ENCODE measurements around the gene TLCD5.

DNA sequence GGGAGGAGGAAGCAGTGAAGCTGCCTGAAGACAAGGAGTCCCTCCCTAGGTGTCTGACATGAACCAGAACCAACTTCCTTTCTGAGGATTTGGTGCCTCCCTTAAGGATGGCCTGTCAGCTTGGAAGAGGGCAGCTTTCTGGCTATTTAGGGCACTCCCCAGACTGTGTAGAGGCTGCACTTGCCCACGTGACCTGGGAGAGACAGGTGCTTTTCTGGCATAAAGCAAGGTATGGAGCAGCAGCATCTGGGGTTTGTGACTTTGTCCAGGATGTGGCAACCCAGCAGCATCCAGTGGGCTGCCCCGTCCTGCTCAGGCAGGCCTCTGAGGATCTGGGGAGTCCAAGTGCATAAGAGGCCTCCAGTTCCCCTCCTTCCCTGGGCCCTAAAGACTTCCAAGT is 42.0 kb upstream of the TLCD5 start:
- TF ChIP-seq, protein P1, sequence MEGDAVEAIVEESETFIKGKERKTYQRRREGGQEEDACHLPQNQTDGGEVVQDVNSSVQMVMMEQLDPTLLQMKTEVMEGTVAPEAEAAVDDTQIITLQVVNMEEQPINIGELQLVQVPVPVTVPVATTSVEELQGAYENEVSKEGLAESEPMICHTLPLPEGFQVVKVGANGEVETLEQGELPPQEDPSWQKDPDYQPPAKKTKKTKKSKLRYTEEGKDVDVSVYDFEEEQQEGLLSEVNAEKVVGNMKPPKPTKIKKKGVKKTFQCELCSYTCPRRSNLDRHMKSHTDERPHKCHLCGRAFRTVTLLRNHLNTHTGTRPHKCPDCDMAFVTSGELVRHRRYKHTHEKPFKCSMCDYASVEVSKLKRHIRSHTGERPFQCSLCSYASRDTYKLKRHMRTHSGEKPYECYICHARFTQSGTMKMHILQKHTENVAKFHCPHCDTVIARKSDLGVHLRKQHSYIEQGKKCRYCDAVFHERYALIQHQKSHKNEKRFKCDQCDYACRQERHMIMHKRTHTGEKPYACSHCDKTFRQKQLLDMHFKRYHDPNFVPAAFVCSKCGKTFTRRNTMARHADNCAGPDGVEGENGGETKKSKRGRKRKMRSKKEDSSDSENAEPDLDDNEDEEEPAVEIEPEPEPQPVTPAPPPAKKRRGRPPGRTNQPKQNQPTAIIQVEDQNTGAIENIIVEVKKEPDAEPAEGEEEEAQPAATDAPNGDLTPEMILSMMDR (tag by site-specific recombination; IDR thresholded peaks at IDR 0.05): no peak
- no peak for TF ChIP-seq ZNF629 (tag by site-specific recombination; IDR thresholded peaks at IDR 0.05)
- TF ChIP-seq ZNF529 (tag by site-specific recombination; IDR thresholded peaks at IDR 0.05; ENCODE audit: insufficient replicate concordance): no peak
- no peak for TF ChIP-seq MEIS1 (CRISPR knock-in tag; IDR thresholded peaks at IDR 0.05; ENCODE audit: borderline replicate concordance)
- TF ChIP-seq ZNF146 (tag by site-specific recombination; IDR thresholded peaks at IDR 0.05): no peak
- no peak for TF ChIP-seq KLF10 (tag by site-specific recombination; IDR thresholded peaks at IDR 0.05)
- no peak for TF ChIP-seq ZNF10 (tag by site-specific recombination; IDR thresholded peaks at IDR 0.05)
- TF ChIP-seq, protein P2, sequence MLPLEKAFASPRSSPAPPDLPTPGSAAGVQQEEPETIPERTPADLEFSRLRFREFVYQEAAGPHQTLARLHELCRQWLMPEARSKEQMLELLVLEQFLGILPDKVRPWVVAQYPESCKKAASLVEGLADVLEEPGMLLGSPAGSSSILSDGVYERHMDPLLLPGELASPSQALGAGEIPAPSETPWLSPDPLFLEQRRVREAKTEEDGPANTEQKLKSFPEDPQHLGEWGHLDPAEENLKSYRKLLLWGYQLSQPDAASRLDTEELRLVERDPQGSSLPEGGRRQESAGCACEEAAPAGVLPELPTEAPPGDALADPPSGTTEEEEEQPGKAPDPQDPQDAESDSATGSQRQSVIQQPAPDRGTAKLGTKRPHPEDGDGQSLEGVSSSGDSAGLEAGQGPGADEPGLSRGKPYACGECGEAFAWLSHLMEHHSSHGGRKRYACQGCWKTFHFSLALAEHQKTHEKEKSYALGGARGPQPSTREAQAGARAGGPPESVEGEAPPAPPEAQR (tag by site-specific recombination; IDR thresholded peaks at IDR 0.05): no peak
- TF ChIP-seq, protein P3, sequence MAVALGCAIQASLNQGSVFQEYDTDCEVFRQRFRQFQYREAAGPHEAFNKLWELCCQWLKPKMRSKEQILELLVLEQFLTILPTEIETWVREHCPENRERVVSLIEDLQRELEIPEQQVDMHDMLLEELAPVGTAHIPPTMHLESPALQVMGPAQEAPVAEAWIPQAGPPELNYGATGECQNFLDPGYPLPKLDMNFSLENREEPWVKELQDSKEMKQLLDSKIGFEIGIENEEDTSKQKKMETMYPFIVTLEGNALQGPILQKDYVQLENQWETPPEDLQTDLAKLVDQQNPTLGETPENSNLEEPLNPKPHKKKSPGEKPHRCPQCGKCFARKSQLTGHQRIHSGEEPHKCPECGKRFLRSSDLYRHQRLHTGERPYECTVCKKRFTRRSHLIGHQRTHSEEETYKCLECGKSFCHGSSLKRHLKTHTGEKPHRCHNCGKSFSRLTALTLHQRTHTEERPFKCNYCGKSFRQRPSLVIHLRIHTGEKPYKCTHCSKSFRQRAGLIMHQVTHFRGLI (tag by site-specific recombination; IDR thresholded peaks at IDR 0.05): no peak
- TF ChIP-seq, protein P4, sequence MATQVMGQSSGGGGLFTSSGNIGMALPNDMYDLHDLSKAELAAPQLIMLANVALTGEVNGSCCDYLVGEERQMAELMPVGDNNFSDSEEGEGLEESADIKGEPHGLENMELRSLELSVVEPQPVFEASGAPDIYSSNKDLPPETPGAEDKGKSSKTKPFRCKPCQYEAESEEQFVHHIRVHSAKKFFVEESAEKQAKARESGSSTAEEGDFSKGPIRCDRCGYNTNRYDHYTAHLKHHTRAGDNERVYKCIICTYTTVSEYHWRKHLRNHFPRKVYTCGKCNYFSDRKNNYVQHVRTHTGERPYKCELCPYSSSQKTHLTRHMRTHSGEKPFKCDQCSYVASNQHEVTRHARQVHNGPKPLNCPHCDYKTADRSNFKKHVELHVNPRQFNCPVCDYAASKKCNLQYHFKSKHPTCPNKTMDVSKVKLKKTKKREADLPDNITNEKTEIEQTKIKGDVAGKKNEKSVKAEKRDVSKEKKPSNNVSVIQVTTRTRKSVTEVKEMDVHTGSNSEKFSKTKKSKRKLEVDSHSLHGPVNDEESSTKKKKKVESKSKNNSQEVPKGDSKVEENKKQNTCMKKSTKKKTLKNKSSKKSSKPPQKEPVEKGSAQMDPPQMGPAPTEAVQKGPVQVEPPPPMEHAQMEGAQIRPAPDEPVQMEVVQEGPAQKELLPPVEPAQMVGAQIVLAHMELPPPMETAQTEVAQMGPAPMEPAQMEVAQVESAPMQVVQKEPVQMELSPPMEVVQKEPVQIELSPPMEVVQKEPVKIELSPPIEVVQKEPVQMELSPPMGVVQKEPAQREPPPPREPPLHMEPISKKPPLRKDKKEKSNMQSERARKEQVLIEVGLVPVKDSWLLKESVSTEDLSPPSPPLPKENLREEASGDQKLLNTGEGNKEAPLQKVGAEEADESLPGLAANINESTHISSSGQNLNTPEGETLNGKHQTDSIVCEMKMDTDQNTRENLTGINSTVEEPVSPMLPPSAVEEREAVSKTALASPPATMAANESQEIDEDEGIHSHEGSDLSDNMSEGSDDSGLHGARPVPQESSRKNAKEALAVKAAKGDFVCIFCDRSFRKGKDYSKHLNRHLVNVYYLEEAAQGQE (tag by site-specific recombination; IDR thresholded peaks at IDR 0.05): no peak
- TF ChIP-seq, protein P5, sequence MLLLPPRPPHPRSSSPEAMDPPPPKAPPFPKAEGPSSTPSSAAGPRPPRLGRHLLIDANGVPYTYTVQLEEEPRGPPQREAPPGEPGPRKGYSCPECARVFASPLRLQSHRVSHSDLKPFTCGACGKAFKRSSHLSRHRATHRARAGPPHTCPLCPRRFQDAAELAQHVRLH (tag by site-specific recombination; IDR thresholded peaks at IDR 0.05): no peak
- TF ChIP-seq ZBTB1 (tag by site-specific recombination; IDR thresholded peaks at IDR 0.05): no peak
- TF ChIP-seq ZSCAN30 (tag by site-specific recombination; IDR thresholded peaks at IDR 0.05): no peak
- TF ChIP-seq ZNF311 (tag by site-specific recombination; IDR thresholded peaks at IDR 0.05; ENCODE audit: borderline replicate concordance): no peak

Data from HEK293 (cell line).